Right ventricle myocardium superior (tissue), 1 donor: ENCODE results near the gene CUEDC2. TPM values are rescaled to one million over a fixed set of nuclear protein-coding genes. Genes with fewer than 3 reads are reported as not detected.

Source experiments
- ATAC-seq: fragments of 200-7000 bp; cut with Tn5 transposase; one replicate; pipeline ENCODE4 v1.9.1; 2020; ENCODE audit warnings: mild to moderate bottlenecking; ENCODE audit not compliant: poor library complexity
- DNase-seq: peaks from one replicate; pipeline ENCODE4 v3.0.0-alpha.2; 2020
- intact Hi-C: fragments of 100-400 bp; cut with DNase I; formaldehyde crosslinking; loops from one replicate; pipeline ENCODE4 v1.11.2; 2022
- total RNA-seq: library from RNA; stranded (reverse); fragmentation: NEBNext Ultra II Directional; extraction: Animal tissue kit (Norgen Biotek cat#: 25700); gene quantifications from one replicate; pipeline ENCODE4 v1.2.1, GENCODE V29; 2021
- donor health status: DM: no; HTN: yes; CAD: no; lungs with severe emphysema.

The CUEDC2 gene
- total RNA-seq, 1 donor from 2014 or later = 73.8 TPM

DNA sequence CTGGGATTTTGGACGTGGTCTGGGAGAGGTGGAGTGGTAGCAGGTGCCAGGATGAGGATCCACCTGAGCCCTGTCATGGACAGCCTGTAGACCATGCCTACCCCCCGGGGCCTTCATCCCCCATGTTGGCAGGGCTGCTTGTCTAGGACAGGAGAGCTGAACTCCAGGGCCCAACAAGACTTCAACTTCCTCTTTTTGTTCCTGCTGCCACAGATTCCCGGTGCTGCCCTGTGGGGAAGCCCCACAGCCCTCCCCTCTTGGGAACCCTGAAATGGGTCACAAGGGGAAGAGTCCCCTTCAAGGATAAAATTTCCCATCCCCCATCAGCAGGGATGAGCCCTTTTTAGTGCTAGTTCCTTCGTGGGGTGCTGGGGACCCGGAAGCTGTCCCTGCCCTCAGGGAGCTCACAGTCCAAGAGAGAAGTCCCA, 1.3 kb upstream of the CUEDC2 start:
- intact Hi-C loops = no loop called here
- peak; percentile 5 for ATAC-seq
- no peak for DNase-seq

DNA sequence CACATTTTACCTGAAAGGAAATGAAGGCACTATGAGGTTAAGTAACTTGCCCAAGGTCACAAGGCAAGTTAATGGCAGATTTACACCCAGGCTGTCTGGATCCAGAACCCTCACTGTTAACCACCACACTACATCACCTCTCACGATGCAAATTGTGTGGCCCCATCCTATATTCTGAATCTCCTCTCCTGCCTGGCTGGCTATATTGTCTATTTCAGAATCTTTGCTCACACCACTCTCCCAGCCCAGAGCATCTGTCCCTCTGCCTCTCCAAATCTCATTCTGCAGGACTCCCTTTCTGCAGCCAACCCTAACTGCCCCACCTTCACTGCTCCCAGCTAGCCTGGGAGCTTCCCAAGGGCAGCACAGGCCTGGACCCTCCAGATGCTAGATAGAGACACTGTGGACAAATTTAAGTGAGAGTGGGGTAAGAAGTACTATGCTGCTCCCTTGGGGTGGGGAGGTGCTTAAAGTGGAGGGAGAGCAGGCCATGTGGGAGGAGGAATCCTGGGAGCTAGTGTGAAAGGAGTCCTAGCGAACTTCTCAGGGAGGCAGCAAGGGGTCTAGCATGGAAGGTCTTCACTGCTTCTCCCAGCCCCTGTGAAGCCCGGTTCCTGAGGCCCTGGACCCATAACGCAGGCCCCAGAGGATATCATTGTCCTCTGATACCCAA, 786 bp downstream of the CUEDC2 start:
- DNase-seq = no peak
- intact Hi-C loops = no loop called here

DNA sequence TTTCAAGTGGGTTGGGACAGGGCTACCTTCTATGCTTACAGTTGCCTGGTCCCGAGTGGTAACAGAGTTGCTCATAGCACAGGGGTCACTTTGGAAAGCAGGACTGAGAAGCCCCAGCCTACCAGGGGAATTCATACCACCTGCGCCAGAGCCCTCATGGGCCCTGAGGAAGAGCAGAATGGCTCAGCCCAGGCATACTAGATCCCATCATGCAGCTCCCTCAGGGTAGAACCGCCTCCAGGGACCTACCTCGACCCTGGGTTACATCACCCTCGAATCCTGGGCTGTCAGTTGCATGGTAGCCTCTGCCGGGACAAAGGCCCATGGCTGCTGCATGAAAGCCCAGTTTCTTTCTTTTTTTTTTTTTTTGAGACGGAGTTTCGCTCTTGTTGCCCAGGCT, 2.9 kb downstream of the CUEDC2 start:
- DNase-seq = no peak
- intact Hi-C loops = no loop called here
- ATAC-seq = no peak

More for the DNA sequence above, 786 bp downstream of the CUEDC2 start:
- peak; percentile 9 for ATAC-seq

- DNase-seq = no peak
- no peak for ATAC-seq
- intact Hi-C loops = no loop called here
These were observed 5.5 kb downstream of the CUEDC2 start for GRCh38 chr10:102426803-102427287.

- intact Hi-C loops = no loop called here
- no peak for ATAC-seq
- DNase-seq = no peak
These were observed 6.9 kb downstream of the CUEDC2 start for GRCh38 chr10:102425444-102425843.

GRCh38 chr10:102424916-102425315, 7.5 kb downstream of the CUEDC2 start:
- intact Hi-C loops = no loop called here
- ATAC-seq = no peak

GRCh38 chr10:102424145-102424544, 8.2 kb downstream of the CUEDC2 start:
- no peak for ATAC-seq
- no peak for DNase-seq
- intact Hi-C loops = no loop called here

More at GRCh38 chr10:102424916-102425315, 7.5 kb downstream of the CUEDC2 start:
- no peak for DNase-seq

DNA sequence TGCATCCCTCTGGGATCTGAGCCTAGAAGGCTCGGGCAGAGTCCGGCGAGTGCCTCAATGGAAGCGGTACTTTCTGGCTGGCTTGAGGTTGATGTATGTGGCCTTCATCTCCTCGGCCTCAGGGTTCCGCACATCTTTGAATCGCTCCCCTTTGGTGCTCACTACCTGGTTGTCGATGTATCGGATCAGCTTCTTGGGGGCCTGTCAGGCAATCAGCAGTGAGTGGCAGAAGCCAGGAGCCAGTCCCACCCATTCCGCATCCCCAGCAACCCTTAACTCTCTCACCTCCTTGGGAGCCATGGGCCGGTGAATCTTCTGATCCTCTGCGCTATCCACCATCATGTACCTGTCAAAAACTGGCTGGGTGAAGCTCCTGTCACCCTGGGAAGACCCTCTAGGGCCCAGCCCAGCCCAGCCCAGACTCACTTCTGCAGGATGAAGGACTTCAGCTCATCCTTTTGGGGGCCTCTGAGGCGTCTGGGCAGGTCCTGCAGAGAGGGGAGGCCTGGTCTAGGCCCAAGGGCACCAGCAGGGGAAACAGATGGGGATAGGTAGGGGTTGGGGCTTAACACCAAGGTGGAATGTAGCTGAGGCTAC, 8.9 kb downstream of the CUEDC2 start:
- intact Hi-C loops = no loop called here
- ATAC-seq (no peak), DNase-seq (no peak)

DNA sequence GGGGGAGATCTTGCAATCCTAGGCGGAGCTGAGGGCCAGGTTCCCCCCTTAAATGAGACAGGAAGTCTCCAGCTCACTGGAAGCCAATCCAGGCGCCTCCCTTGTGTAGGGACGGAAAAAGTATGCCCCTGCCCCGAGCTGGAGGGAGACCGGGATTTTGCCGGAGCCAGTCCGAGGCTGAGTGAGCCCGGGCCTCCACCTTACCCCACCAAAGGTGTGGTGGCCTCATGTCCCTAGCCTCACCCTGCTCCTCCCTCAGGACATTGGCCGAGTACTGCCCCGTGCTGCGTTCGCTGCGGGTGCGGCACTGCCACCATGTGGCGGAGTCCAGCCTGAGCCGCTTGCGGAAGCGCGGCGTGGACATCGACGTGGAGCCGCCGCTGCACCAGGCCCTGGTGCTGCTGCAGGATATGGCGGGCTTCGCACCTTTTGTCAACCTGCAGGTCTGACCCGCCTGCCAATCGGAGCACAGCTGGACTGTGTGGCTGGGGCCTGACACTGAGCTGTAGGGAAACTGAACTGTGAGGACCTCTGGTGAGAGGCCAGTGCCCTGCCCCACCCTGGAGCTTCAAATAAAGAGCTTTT, 9.7 kb downstream of the CUEDC2 start:
- ATAC-seq (peak; percentile 67), DNase-seq (peak; percentile 88)
- intact Hi-C loops = no loop called here

DNA sequence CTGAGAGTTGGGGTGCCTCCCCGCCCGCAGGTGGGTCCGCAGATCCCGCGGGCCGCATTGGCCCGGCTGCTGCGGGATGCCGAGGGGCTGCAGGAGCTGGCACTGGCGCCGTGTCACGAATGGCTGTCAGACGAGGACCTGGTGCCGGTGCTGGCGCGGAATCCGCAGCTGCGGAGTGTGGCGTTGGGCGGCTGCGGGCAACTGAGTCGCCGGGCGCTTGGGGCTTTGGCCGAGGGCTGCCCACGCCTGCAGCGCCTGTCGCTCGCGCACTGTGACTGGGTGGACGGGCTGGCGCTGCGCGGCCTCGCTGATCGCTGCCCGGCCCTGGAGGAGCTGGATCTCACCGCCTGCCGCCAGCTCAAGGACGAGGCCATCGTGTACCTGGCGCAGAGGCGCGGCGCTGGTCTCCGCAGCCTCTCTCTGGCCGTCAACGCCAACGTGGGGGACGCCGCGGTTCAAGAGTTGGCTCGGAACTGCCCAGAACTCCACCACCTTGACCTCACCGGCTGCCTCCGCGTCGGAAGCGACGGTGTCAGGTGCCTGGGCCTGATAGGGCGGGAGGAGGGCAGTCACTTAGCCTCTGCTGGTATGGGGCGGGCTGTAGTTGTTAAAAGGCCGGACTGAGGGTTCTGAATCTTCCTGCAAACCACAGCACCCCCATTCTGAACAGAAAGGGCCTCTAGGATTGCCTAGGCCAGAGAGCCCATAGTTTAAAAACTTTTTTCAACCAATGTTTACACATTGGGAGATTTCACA, 10.4 kb downstream of the CUEDC2 start:
- DNase-seq (peak; percentile 60), ATAC-seq (peak; percentile 18)
- intact Hi-C loops = no loop called here

- ATAC-seq = no peak
- DNase-seq = no peak
- intact Hi-C loops = no loop called here
These were observed 10.9 kb downstream of the CUEDC2 start for GRCh38 chr10:102421507-102421756.

GRCh38 chr10:102420714-102421506, 11.5 kb downstream of the CUEDC2 start, which contains the start of gene FBXL15:
Gene FBXL15, plus strand, starts transcription at chr10:102420836. Its CDS starts 294 bp downstream, at chr10:102421130.
- intact Hi-C loops = no loop called here
- peak; percentile 92 for ATAC-seq
- DNase-seq = peak; percentile 98

- ATAC-seq (no peak), DNase-seq (no peak)
- intact Hi-C loops = no loop called here
These were observed 12.1 kb downstream of the CUEDC2 start for GRCh38 chr10:102420181-102420713.

- ATAC-seq = peak; percentile 26
These were observed 12.8 kb downstream of the CUEDC2 start for GRCh38 chr10:102419269-102420180.

DNA sequence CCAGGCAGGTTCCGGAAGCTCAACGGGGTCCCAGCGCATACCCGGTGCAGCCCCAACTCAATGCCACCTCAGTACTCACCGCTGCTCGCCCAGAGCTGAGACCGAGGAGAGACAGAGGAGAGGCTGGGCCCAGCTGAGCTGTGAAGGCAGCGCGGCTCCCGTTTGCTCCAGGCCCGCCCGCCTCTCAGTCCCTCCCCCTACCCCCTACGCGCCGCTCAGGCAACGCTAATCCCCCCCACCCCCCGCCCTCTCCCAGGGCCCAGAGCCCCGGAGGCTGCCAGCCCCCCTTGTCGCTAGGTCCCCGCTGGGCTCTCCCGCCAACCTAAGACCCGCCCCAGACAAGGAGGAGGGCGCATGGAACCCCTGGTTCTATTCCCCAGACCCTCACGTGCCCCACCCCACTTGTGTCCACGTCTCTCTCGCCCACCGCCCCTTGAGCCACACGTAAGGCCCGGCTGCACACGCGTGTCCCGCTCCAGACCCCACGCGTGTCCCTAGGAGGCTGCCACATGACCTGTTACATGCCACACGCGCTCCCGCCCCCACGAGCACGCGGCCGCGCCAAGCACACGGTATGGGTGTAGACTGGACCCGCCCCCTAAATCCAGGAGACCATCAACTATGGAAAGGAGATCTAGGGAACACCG, 13.6 kb downstream of the CUEDC2 start, which contains the start of gene PSD:
Gene PSD (minus strand): TSS at position 164 of the 647 bp plus-strand sequence. CDS start 1,747 bp downstream, outside the sequence.
- DNase-seq (no peak), ATAC-seq (no peak)
- intact Hi-C loops = no loop called here

More at GRCh38 chr10:102419269-102420180, 12.8 kb downstream of the CUEDC2 start:
- peak; percentile 69 for DNase-seq
- intact Hi-C loops = no loop called here

DNA sequence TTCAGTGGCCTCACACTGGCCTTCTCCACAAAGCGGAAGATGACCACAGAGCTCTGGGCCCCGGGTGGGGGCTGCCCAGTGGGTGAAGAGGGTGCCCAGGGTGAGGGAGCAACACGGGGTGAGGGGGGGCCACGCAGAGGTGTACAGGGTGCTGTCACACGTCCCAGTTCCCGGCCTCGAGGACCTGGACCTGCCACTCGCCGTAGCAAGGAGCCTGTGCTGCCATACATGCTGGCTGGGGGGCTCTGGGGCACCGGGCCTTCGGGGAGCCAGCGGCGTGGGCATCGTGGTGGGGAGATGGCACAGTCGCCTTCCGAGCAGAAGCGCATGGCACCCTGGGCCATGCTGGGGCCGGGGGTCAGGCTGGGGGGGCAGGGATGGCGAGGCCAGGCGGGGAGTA, 15.7 kb downstream of the CUEDC2 start:
- ATAC-seq (no peak), DNase-seq (no peak)
- intact Hi-C loops = no loop called here

DNA sequence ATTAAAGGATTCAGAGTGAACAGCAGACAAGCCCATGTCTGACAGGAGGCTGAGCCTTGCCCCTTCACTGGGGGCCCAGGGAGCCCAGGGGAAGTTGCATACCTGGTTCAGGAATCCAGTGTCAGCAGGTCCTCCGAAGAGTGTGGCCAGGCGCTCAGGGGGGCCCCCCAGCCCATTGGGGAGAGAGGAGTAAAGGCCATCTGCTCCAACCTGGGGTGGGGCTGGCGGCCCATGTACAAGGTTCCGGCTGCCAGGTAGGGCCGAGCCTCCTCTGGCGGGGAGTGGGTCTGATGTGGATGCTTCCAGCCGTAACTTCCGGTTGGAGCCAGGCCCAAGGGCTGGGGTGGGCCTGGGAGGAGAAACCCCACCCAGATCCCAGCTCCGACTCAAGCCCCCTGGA, 16.1 kb downstream of the CUEDC2 start:
- ATAC-seq (no peak), DNase-seq (no peak)
- intact Hi-C loops = no loop called here
